ENCODE data around the gene STAB1.

GRCh38 chr3:52512105-52512504 is 17.0 kb downstream of the STAB1 start:
- no peak for TF ChIP-seq CTCF (IDR thresholded peaks at IDR 0.05)
- no peak for TF ChIP-seq POLR2A (IDR thresholded peaks at IDR 0.05; ENCODE audit: low read length)
- no peak for TF ChIP-seq SMC3 (IDR thresholded peaks at IDR 0.05)
- no peak for TF ChIP-seq BHLHE40 (IDR thresholded peaks at IDR 0.05; ENCODE audit: low read depth, low read length)
- TF ChIP-seq MAX (IDR thresholded peaks at IDR 0.05), result no peak
- no peak for TF ChIP-seq RAD21 (conservative IDR thresholded peaks at IDR 0.05 in 1 of 2, IDR thresholded peaks at IDR 0.05 in 1 of 2)
- TF ChIP-seq RARB (CRISPR knock-in tag; IDR thresholded peaks at IDR 0.05), result no peak
- no peak for TF ChIP-seq CBX2 (IDR thresholded peaks at IDR 0.05; ENCODE audit: borderline replicate concordance, low read depth)
- TF ChIP-seq CEBPB (IDR thresholded peaks at IDR 0.05), result no peak
- TF ChIP-seq, protein P1, sequence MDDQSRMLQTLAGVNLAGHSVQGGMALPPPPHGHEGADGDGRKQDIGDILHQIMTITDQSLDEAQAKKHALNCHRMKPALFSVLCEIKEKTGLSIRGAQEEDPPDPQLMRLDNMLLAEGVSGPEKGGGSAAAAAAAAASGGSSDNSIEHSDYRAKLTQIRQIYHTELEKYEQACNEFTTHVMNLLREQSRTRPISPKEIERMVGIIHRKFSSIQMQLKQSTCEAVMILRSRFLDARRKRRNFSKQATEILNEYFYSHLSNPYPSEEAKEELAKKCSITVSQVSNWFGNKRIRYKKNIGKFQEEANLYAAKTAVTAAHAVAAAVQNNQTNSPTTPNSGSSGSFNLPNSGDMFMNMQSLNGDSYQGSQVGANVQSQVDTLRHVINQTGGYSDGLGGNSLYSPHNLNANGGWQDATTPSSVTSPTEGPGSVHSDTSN (IDR thresholded peaks at IDR 0.05), result no peak
- no peak for TF ChIP-seq EP300 (IDR thresholded peaks at IDR 0.05)
- TF ChIP-seq NFE2L2 (conservative IDR thresholded peaks at IDR 0.05; ENCODE audit: low read length), result no peak
- TF ChIP-seq RNF2 (IDR thresholded peaks at IDR 0.05; ENCODE audit: borderline replicate concordance, low read depth), result no peak
